GM12878 (cell line): ENCODE data around the gene CDK2. TPM values are rescaled to one million over a fixed set of nuclear protein-coding genes. Genes with fewer than 3 reads are reported as not detected.

ENCODE experiments used
- ATAC-seq: fragments of 200-7000 bp; cut with Tn5 transposase; 3 replicates; pipeline ENCODE4 v1.9.1; 2020; ENCODE audit warnings: mild to moderate bottlenecking, moderate library complexity
- BruUV-seq: library from RNA; stranded (reverse); fragments of 400-500 nt; replicated peaks from 2 replicates; lab custom pipeline; 2021; lab: Mats Ljungman, UMichigan
- CTCF ChIA-PET: fragments of 300-600 bp; sonication (Branson Sonifier 250); formaldehyde crosslinking; extraction: SDS; loops from one replicate; lab custom pipeline; 2021; ENCODE audit warnings: inconsistent platforms; lab: Yijun Ruan, JAX
- POLR2A ChIA-PET: fragments of 350-600 bp; formaldehyde crosslinking; extraction: SDS; loops from one replicate; lab custom pipeline; 2021; ENCODE audit warnings: inconsistent platforms; lab: Charles Lee
- RAD21 ChIA-PET: fragments of 300-600 bp; sonication (Branson Sonifier 250); formaldehyde crosslinking; loops from one replicate; lab custom pipeline; 2023; ENCODE audit warnings: antibody characterized with exemption; ENCODE audit not compliant: unreplicated experiment; lab: Charles Lee
- SMC1A ChIA-PET: fragments of 300-600 bp; sonication (Branson Sonifier 250); formaldehyde crosslinking; loops from one replicate; lab custom pipeline; 2023; ENCODE audit not compliant: unreplicated experiment, uncharacterized antibody; lab: Charles Lee
- DNase-seq: peaks from one replicate; pipeline ENCODE4 v3.0.0-alpha.2; 2011; ENCODE audit warnings: low read depth, low spot score
- FAIRE-seq: peaks from 3 replicates; lab custom pipeline; 2011; peaks lifted over from hg19 to GRCh38; lab: Jason Lieb, UNC
- H2AFZ ChIP-seq: 2 replicates; pipeline ENCODE4 v1.6.0; 2011; ENCODE audit warnings: low read depth, low read length, control low read depth; ENCODE audit not compliant: control insufficient read depth
- H3K27ac ChIP-seq: 2 replicates; pipeline ENCODE4 v1.5.1; 2011; ENCODE audit warnings: control low read depth; ENCODE audit not compliant: control insufficient read depth, insufficient read depth
- H3K27me3 ChIP-seq, 2 experiments: replicated peaks in 1 of 2; 2 replicates each; pipeline versions ENCODE4 v1.6.0 to v1.6.1; 2011; ENCODE audit warnings: low read length in 1 of 2; ENCODE audit not compliant: control insufficient read depth in 2 of 2, insufficient read depth in 2 of 2
- H3K36me3 ChIP-seq, 2 experiments: 2 replicates each; pipeline ENCODE4 v1.5.1; 2011; ENCODE audit warnings: low read length in 1 of 2; ENCODE audit not compliant: control insufficient read depth in 2 of 2, insufficient read depth in 2 of 2
- H3K4me1 ChIP-seq: 2 replicates; pipeline ENCODE4 v1.6.1; 2011; ENCODE audit warnings: mild to moderate bottlenecking, low read length, moderate library complexity, mixed read lengths; ENCODE audit not compliant: control insufficient read depth, insufficient read depth
- H3K4me2 ChIP-seq: 2 replicates; pipeline ENCODE4 v1.6.0; 2011; ENCODE audit warnings: control low read depth; ENCODE audit not compliant: control insufficient read depth, insufficient read depth
- H3K4me3 ChIP-seq: fragments of 200-600 bp; sonication (generic); 2 replicates; pipeline ENCODE4 v1.5.1; 2016
- H3K79me2 ChIP-seq: 2 replicates; pipeline ENCODE4 v1.6.0; 2011; ENCODE audit warnings: low read length; ENCODE audit not compliant: control insufficient read depth, insufficient read depth
- H3K9ac ChIP-seq: 2 replicates; pipeline ENCODE4 v1.8.0; 2011; ENCODE audit warnings: low read length, control low read depth, mixed read lengths; ENCODE audit not compliant: control insufficient read depth, insufficient read depth
- H3K9me3 ChIP-seq: replicated peaks from 3 replicates; pipeline ENCODE4 v1.5.1; 2011; ENCODE audit warnings: mild to moderate bottlenecking, low read length; ENCODE audit not compliant: control insufficient read depth, insufficient read depth
- H4K20me1 ChIP-seq: 2 replicates; pipeline ENCODE4 v1.6.0; 2011; ENCODE audit not compliant: control insufficient read depth, insufficient read depth
- ATF7 ChIP-seq: fragments of 450-650 bp; IDR thresholded peaks from 2 replicates; pipeline ENCODE4 v1.6.1; 2016; ENCODE audit warnings: low read depth, mild to moderate bottlenecking
- BRCA1 ChIP-seq: IDR thresholded peaks from 2 replicates; pipeline ENCODE4 v1.6.1; 2011; ENCODE audit warnings: low read depth, low read length, improper control_type of control experiment
- CHD2 ChIP-seq: IDR thresholded peaks from 2 replicates; pipeline ENCODE4 v1.6.1; 2011; ENCODE audit warnings: low read depth, low read length, improper control_type of control experiment, borderline replicate concordance
- DPF2 ChIP-seq: fragments of 450-650 bp; IDR thresholded peaks from 2 replicates; pipeline ENCODE4 v1.6.1; 2017; ENCODE audit warnings: mild to moderate bottlenecking
- EZH2 ChIP-seq: IDR thresholded peaks from 2 replicates; pipeline ENCODE4 v1.6.1; 2012; ENCODE audit warnings: low read depth, mild to moderate bottlenecking, control low read depth, inconsistent platforms, low read length, borderline replicate concordance; ENCODE audit not compliant: control insufficient read depth
- HDGF ChIP-seq: fragments of 450-650 bp; IDR thresholded peaks from 2 replicates; pipeline ENCODE4 v1.6.1; 2016; ENCODE audit warnings: antibody characterized with exemption
- NBN ChIP-seq: fragments of 450-650 bp; IDR thresholded peaks from 2 replicates; pipeline ENCODE4 v1.6.1; 2016
- NFYB ChIP-seq: IDR thresholded peaks from 2 replicates; pipeline ENCODE4 v1.6.1; 2011; ENCODE audit warnings: low read depth, mild to moderate bottlenecking, low read length, improper control_type of control experiment, moderate library complexity; ENCODE audit not compliant: insufficient read depth
- NRF1 ChIP-seq: conservative IDR thresholded peaks from 2 replicates; pipeline ENCODE4 v1.6.1; 2011; ENCODE audit warnings: mild to moderate bottlenecking, low read depth, low read length, improper control_type of control experiment
- RAD21 ChIP-seq: IDR thresholded peaks from 2 replicates; pipeline ENCODE4 v1.6.1; 2011; ENCODE audit warnings: mild to moderate bottlenecking, low read depth, low read length, moderate library complexity; ENCODE audit not compliant: insufficient read depth
- SMAD5 ChIP-seq: IDR thresholded peaks from 2 replicates; pipeline ENCODE4 v1.6.1; 2016; ENCODE audit warnings: antibody characterized with exemption, low read depth
- TAF1 ChIP-seq: IDR thresholded peaks from 2 replicates; pipeline ENCODE4 v1.6.1; 2011; ENCODE audit warnings: mild to moderate bottlenecking, low read depth, low read length, borderline replicate concordance
- YBX1 ChIP-seq: fragments of 450-650 bp; IDR thresholded peaks from 2 replicates; pipeline ENCODE4 v1.6.1; 2016; ENCODE audit warnings: antibody characterized with exemption
- ZNF217 ChIP-seq: fragments of 450-650 bp; IDR thresholded peaks from 2 replicates; pipeline ENCODE4 v1.6.1; 2017; ENCODE audit warnings: antibody characterized with exemption, mild to moderate bottlenecking
- ZNF384 ChIP-seq: IDR thresholded peaks from 2 replicates; pipeline ENCODE4 v1.6.1; 2012; ENCODE audit warnings: low read depth, mild to moderate bottlenecking, low read length, improper control_type of control experiment, borderline replicate concordance
- whole genome bisulfite sequencing: methylation state at CpG from one replicate; pipeline ENCODE4 v1.1.6; 2016; ENCODE audit warnings: low lambda C conversion rate; ENCODE audit not compliant: insufficient replicate concordance, insufficient coverage; ENCODE audit errors: missing lambda C conversion rate; 5-methylcytosine and 5-hydroxymethylcytosine counted together
- in situ Hi-C: fragments of 300-500 bp; cut with MboI; formaldehyde crosslinking; loops from 9 replicates; pipeline ENCODE4 v1.14.3; 2018; ENCODE audit warnings: mixed read lengths
- intact Hi-C: fragments of 100-400 bp; cut with micrococcal nuclease; formaldehyde crosslinking; loops from one replicate; pipeline ENCODE4 v1.14.2; 2022; ENCODE audit not compliant: unreplicated experiment
- polyA plus RNA-seq, 11 experiments: library from polyadenylated mRNA; depleted of rRNA in 4 of 11; unstranded in 6 of 11; stranded (reverse) in 5 of 11; fragments of >200 nt; fragmentation: Nextera tagmentation in 4 of 11; fragmentation: Illumina TruSeq in 1 of 11; extraction: Ambion mirVana in 4 of 11; extraction: Trizol in 1 of 11; gene quantifications; 1 replicate in 1 of 11; 2 replicates in 10 of 11; pipeline versions ENCODE4 v1.2.1 to v1.2.3, GENCODE V29; 2011 to 2016; ENCODE audit warnings: inconsistent platforms in 2 of 11, missing spikeins in 2 of 11, low read depth in 1 of 11
- total RNA-seq, 4 experiments: library from RNA; depleted of rRNA in 3 of 4; stranded (reverse); fragments of >200 nt in 3 of 4; fragmentation: Illumina TruSeq in 1 of 4; extraction: Trizol in 1 of 4; gene quantifications; 2 replicates each; pipeline versions ENCODE4 v1.2.1 to v1.2.3, GENCODE V29; 2013 to 2021
- TF ChIP-seq, protein P1 (sequence below): IDR thresholded peaks from 2 replicates; pipeline ENCODE4 v1.6.1; 2011; ENCODE audit warnings: mild to moderate bottlenecking, low read depth, low read length, moderate library complexity; ENCODE audit not compliant: insufficient replicate concordance
- TF ChIP-seq, protein P2 (sequence below): fragments of 450-650 bp; IDR thresholded peaks from 2 replicates; pipeline ENCODE4 v1.6.1; 2014; ENCODE audit warnings: mild to moderate bottlenecking
- TF ChIP-seq, protein P3 (sequence below): IDR thresholded peaks from 2 replicates; pipeline ENCODE4 v1.6.1; 2011; ENCODE audit warnings: low read depth, low read length, improper control_type of control experiment, borderline replicate concordance

The CDK2 gene
- total and polyA plus RNA-seq, 10 of the 15 experiments (the other 5 are each of a cell fraction or from before 2014, with no cell fraction given) = 13.1 to 138 (median 82.2) TPM

DNA sequence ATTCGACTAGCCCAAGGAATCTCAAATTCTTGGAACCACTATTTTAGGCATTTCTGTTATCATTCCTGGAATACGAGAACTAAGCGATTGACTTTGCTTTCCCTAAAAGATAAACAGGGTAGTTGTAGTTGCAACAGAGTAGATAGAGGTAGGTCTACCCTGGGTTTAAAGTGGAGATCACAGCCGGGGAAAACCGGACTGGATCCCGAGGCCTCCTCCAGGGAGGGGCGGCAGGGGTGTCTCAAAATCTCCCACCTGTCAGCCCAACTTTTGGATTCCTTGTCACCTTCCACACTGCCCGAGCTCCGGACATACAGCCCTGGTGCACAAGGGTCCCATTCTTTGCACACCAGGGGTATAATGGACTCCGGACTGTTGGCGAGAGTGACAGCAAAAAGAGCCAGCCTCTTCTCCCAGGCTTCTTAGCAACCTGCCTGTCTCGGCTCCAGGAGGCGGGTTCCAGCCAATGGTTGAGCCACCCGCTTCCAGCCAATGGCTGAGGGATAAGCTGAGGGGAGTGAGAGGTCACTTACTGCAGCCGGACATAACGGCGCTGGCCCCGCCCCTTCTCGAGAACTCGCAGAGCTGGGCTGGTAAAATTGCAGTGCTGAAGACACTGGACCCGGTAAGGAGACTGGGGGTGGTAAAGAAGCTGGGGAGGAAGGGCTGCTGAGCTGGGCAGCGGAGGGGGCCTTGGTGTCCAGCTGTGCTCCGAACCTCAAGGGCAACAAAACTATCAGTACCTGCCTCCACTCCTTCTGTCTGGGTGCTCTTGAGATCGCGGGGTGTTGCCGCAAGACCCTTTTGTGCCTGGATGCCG lies 30.3 kb downstream of the CDK2 start, which contains the start of gene SUOX:
SUOX (plus strand) TSS at position 562 of the 820 bp plus-strand sequence. CDS start 4,946 bp downstream, outside the sequence.
- SMC1A ChIA-PET = interaction anchor here (0.7 to 4.2 kb wide), 19 partner anchors 11 to 267 kb away, joined by 3 to 52 read pairs (median 6); partner anchors contain the start of genes DNAJC14, PYM1 and RAB5B
- FAIRE-seq (peak; percentile 99), DNase-seq (peak; percentile 83), ATAC-seq (peak; percentile 100)
- H3K27ac ChIP-seq = peak within 1 kb of the TSS; percentile 33; the same call in 1 of the 2 replicates
- H3K27me3 ChIP-seq = no peaks in the 10 kb centered on the region
- H3K36me3 ChIP-seq = peaks cover 3 to 11% of the 10 kb centered on the region in 2 experiments
- in situ Hi-C loops (no loop called here), intact Hi-C loops (loop anchor here (1.0 to 5.0 kb wide), 3 partner anchors 32 to 120 kb away; partner anchors contain the start of genes RPL41, RPS26 and ZC3H10)
- BruUV-seq = no TSS peak
- POLR2A ChIA-PET = interaction anchor here (0.5 to 2.6 kb wide), 20 partner anchors 10 to 263 kb away, joined by 3 to 46 read pairs (median 5); partner anchors contain the start of genes PYM1, RAB5B and ZC3H10
- RAD21 ChIA-PET = interaction anchor here (0.6 to 4.8 kb wide), 25 partner anchors 10 to 282 kb away, joined by 3 to 44 read pairs (median 9); partner anchors contain the start of genes PA2G4, PYM1, RAB5B and RPL41
- peak within 1 kb of the TSS; percentile 80 for H2AFZ ChIP-seq
- peaks cover 3% of the 10 kb centered on the region; the same call in 1 of the 2 replicates for H3K4me1 ChIP-seq
- H3K4me3 ChIP-seq = peak within 1 kb of the TSS; percentile 74
- H4K20me1 ChIP-seq = no peaks in the 10 kb centered on the region
- H3K9me3 ChIP-seq = no peaks in the 10 kb centered on the region
- H3K9ac ChIP-seq = peak within 1 kb of the TSS; percentile 72
- no peaks in the 10 kb centered on the region for H3K79me2 ChIP-seq
- H3K4me2 ChIP-seq = peak within 1 kb of the TSS; percentile 88
- CTCF ChIA-PET = interaction anchor here (0.5 to 6.0 kb wide), 53 partner anchors 9 to 351 kb away, joined by 3 to 107 read pairs (median 5); partner anchors contain the start of genes DGKA, GDF11, ORMDL2 and PA2G4
- 6% methylated on average over 27 of the region's 27 CpGs for WGBS
- TF ChIP-seq RAD21 (no peak), YBX1 (no peak), ZNF217 (no peak), EZH2 (no peak), CHD2 (peak; percentile 84), ZNF384 (no peak), NBN (0 out of 2 replicates have a peak, but pooled peaks have one; percentile 0), BRCA1 (no peak), NFYB (peak; percentile 94), ATF7 (no peak), DPF2 (peak; percentile 55; the same call in 1 of the 2 replicates), TAF1 (peak; percentile 35; the same call in 1 of the 2 replicates), SMAD5 (0 out of 2 replicates have a peak, but pooled peaks have one; percentile 10), HDGF (peak; percentile 76), NRF1 (no peak)
- TF ChIP-seq, protein P1, sequence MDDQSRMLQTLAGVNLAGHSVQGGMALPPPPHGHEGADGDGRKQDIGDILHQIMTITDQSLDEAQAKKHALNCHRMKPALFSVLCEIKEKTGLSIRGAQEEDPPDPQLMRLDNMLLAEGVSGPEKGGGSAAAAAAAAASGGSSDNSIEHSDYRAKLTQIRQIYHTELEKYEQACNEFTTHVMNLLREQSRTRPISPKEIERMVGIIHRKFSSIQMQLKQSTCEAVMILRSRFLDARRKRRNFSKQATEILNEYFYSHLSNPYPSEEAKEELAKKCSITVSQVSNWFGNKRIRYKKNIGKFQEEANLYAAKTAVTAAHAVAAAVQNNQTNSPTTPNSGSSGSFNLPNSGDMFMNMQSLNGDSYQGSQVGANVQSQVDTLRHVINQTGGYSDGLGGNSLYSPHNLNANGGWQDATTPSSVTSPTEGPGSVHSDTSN = peak; percentile 94
- TF ChIP-seq, protein P2, sequence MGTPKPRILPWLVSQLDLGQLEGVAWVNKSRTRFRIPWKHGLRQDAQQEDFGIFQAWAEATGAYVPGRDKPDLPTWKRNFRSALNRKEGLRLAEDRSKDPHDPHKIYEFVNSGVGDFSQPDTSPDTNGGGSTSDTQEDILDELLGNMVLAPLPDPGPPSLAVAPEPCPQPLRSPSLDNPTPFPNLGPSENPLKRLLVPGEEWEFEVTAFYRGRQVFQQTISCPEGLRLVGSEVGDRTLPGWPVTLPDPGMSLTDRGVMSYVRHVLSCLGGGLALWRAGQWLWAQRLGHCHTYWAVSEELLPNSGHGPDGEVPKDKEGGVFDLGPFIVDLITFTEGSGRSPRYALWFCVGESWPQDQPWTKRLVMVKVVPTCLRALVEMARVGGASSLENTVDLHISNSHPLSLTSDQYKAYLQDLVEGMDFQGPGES = peak; percentile 62; the same call in 1 of the 2 replicates
- TF ChIP-seq, protein P3, sequence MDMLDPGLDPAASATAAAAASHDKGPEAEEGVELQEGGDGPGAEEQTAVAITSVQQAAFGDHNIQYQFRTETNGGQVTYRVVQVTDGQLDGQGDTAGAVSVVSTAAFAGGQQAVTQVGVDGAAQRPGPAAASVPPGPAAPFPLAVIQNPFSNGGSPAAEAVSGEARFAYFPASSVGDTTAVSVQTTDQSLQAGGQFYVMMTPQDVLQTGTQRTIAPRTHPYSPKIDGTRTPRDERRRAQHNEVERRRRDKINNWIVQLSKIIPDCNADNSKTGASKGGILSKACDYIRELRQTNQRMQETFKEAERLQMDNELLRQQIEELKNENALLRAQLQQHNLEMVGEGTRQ = no peak
